Thoracic aorta (tissue), 2 donors: Measurements from ENCODE around the gene RPS19. TPM values are rescaled to one million over a fixed set of nuclear protein-coding genes. Genes with fewer than 3 reads are reported as not detected.

ENCODE experiments used
- ATAC-seq: fragments of 150-250 bp; one replicate; pipeline ENCODE4 v1.8.0; 2017; ENCODE audit warnings: low read depth; ENCODE audit not compliant: insufficient number of reproducible peaks, low FRiP score
- DNase-seq: peaks from one replicate; pipeline ENCODE4 v3.0.0-alpha.2; 2020; ENCODE audit warnings: low spot score
- H3K27ac ChIP-seq, 2 donors: fragments of 200-600 bp; sonication (generic); 1 replicate in 1 of 2; 2 replicates in 1 of 2; pipeline ENCODE4 v1.5.1; 2016; ENCODE audit warnings: mild to moderate bottlenecking in 2 of 2, moderate library complexity in 2 of 2
- H3K27me3 ChIP-seq: fragments of 200-600 bp; sonication (generic); replicated peaks from 2 replicates; pipeline ENCODE4 v1.6.0; 2016; ENCODE audit warnings: mild to moderate bottlenecking; ENCODE audit not compliant: insufficient read depth
- H3K36me3 ChIP-seq: fragments of 200-600 bp; sonication (generic); one replicate; pipeline ENCODE4 v1.5.1; 2016
- H3K4me1 ChIP-seq, 2 donors: fragments of 200-600 bp; sonication (generic); 1 replicate in 1 of 2; 2 replicates in 1 of 2; pipeline versions ENCODE4 v1.5.1 to v1.6.0; 2016; ENCODE audit warnings: low read depth in 2 of 2, mild to moderate bottlenecking in 1 of 2; ENCODE audit not compliant: control insufficient read depth in 1 of 2
- H3K4me3 ChIP-seq: fragments of 200-600 bp; sonication (generic); 2 replicates; pipeline ENCODE4 v1.5.1; 2016; ENCODE audit warnings: mild to moderate bottlenecking
- H3K9me3 ChIP-seq: fragments of 200-600 bp; sonication (generic); 2 replicates; pipeline ENCODE4 v1.5.1; 2016
- total RNA-seq, 2 donors: library from RNA; depleted of rRNA; stranded (reverse); fragments of >200 nt; gene quantifications; one replicate each; pipeline versions ENCODE4 v1.1.0 to v1.2.3, GENCODE V29; 2016
- TF ChIP-seq, protein P1 (sequence below): fragments of 200-600 bp; sonication (generic); IDR thresholded peaks from one replicate; pipeline ENCODE4 v1.5.1; 2019; ENCODE audit warnings: antibody characterized with exemption

Gene RPS19
- total RNA-seq, 2 donors from 2014 or later, result 347 to 429 TPM

DNA sequence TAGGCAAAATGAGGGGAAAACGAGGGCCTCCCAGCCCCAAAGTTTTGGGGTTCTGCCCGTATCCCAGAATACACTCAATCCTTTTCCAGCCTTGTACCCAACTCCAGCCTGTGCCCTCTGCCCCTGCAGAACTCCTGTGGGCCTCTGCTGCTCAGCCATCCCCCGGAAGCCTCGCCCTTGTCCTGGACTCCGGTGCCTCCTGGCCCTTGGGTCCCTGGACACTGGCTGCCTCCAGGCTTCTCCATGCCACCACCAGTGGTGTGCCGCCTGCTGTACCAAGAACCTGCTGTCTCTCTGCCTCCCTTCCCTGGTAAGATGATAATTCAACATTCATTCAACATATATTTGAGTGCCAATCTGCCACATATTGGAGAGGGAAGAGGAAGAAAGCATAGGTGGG, 11.4 kb upstream of the RPS19 start:
- no peak overlapping the region for H3K4me3 ChIP-seq
- TF ChIP-seq, protein P1, sequence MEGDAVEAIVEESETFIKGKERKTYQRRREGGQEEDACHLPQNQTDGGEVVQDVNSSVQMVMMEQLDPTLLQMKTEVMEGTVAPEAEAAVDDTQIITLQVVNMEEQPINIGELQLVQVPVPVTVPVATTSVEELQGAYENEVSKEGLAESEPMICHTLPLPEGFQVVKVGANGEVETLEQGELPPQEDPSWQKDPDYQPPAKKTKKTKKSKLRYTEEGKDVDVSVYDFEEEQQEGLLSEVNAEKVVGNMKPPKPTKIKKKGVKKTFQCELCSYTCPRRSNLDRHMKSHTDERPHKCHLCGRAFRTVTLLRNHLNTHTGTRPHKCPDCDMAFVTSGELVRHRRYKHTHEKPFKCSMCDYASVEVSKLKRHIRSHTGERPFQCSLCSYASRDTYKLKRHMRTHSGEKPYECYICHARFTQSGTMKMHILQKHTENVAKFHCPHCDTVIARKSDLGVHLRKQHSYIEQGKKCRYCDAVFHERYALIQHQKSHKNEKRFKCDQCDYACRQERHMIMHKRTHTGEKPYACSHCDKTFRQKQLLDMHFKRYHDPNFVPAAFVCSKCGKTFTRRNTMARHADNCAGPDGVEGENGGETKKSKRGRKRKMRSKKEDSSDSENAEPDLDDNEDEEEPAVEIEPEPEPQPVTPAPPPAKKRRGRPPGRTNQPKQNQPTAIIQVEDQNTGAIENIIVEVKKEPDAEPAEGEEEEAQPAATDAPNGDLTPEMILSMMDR, result no peak
- H3K27me3 ChIP-seq, result no peaks in the 10 kb centered on the region
- H3K9me3 ChIP-seq, result no peaks in the 10 kb centered on the region
- H3K4me1 ChIP-seq, result no peaks in the 10 kb centered on the region
- ATAC-seq (no peak), DNase-seq (no peak)
- H3K27ac ChIP-seq, result no peak overlapping the region
- H3K36me3 ChIP-seq, result no peaks in the 10 kb centered on the region

DNA sequence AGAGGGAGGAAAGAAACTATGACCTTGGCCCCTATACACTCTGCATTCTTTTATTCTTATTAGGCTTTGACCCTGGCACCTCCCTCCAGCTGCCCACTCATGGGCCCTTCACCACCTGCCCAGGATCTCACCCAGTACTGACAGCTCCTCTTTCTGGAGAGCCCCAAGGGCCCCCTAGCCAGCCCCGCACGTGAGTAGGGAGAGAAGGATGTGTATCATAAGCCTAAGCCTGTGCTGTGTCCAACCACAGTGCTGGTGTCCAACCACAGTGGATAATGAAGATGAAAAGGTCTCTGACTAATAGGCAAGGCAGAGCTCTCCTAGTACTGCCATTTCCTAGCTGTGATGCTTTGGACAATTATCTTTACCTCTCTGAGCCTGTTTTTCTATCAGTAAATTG, 11.0 kb upstream of the RPS19 start:
- H3K36me3 ChIP-seq, result no peaks in the 10 kb centered on the region
- TF ChIP-seq, protein P1, result no peak
- H3K4me1 ChIP-seq, result no peaks in the 10 kb centered on the region
- no peak overlapping the region for H3K27ac ChIP-seq
- ATAC-seq, result no peak
- H3K9me3 ChIP-seq, result no peaks in the 10 kb centered on the region
- no peak for DNase-seq
- no peaks in the 10 kb centered on the region for H3K27me3 ChIP-seq
- H3K4me3 ChIP-seq, result no peak overlapping the region

DNA sequence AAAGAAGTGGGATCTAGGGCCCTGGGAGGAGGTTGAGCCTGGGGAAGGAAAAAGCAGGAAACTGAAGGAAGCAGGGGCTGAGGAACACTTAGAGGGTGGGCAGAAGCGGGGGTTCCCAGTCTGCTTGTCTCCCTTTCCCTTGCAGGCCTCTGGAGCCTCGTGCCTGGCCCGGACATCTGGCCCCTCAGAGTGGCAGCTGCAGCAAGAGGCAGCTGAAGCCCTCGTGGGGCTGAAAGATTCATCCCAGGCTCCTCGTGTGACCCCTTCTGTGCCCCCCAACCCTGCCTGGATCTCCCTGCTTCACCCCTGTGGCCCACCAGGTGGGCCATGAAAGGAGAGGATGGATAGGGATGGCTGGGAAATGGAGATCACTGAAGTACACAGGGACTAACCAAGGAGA, 9.7 kb upstream of the RPS19 start:
- no peak overlapping the region for H3K4me3 ChIP-seq
- no peak for ATAC-seq
- TF ChIP-seq, protein P1, result no peak
- H3K27ac ChIP-seq, result no peak overlapping the region
- no peaks in the 10 kb centered on the region for H3K36me3 ChIP-seq
- H3K4me1 ChIP-seq, result no peaks in the 10 kb centered on the region
- no peak for DNase-seq
- no peaks in the 10 kb centered on the region for H3K27me3 ChIP-seq
- no peaks in the 10 kb centered on the region for H3K9me3 ChIP-seq

DNA sequence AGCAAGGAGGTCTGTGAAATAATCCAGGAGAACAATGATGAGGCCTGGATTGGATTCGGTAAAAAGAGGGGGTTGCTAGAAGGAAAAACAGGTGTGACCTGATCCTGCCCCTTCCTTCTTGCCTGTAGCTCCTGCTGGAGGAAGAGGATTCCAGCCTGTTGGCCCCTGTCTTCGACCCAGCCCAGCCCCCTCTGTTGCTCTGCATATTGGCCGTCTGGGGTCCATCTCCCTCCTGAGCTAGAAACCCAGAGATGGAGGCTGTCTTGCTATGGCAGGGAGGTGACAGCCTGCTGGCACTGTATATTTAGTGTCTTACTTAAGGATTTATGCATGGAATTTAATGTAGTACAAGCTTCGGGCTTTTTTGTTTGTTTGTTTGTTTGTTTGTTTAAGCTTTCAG, 8.6 kb upstream of the RPS19 start:
- no peaks in the 10 kb centered on the region for H3K27me3 ChIP-seq
- TF ChIP-seq, protein P1, result no peak
- ATAC-seq (no peak), DNase-seq (no peak)
- H3K9me3 ChIP-seq, result no peaks in the 10 kb centered on the region
- H3K27ac ChIP-seq, result no peak overlapping the region
- H3K4me3 ChIP-seq, result no peak overlapping the region
- no peaks in the 10 kb centered on the region for H3K4me1 ChIP-seq
- no peaks in the 10 kb centered on the region for H3K36me3 ChIP-seq

DNA sequence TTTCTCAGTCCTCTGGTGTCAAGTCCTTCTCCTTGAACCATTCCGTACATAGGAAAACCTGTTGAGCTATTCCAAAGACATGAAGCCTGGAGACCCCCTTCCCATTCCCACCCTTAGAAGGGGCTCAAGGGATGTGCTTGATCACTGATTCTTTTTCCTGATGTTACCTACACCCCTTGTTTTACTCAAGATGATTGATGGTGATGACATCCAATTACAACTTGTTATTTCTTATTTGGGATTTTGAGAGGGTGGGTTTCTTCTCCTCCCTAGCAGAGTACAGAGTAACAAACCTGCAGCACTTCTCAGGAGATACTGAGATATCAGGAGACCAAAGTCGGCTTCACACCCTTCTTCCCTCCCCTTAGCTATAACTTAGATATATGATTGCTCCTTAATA, 6.7 kb upstream of the RPS19 start:
- Histone ChIP-seq H3K4me3 (no peak overlapping the region), H3K27me3 (no peaks in the 10 kb centered on the region), H3K36me3 (no peaks in the 10 kb centered on the region), H3K9me3 (no peaks in the 10 kb centered on the region), H3K4me1 (no peaks in the 10 kb centered on the region), H3K27ac (no peak overlapping the region)
- no peak for DNase-seq
- ATAC-seq, result no peak
- TF ChIP-seq, protein P1, result no peak
